ENCODE data around the gene IL18R1.
"Not testable (repeated sequence)": the region's sequence is repeated elsewhere in the genome, so short reads cannot be mapped to it uniquely, and the experiment has no call there.

The IL18R1 gene, protein sequence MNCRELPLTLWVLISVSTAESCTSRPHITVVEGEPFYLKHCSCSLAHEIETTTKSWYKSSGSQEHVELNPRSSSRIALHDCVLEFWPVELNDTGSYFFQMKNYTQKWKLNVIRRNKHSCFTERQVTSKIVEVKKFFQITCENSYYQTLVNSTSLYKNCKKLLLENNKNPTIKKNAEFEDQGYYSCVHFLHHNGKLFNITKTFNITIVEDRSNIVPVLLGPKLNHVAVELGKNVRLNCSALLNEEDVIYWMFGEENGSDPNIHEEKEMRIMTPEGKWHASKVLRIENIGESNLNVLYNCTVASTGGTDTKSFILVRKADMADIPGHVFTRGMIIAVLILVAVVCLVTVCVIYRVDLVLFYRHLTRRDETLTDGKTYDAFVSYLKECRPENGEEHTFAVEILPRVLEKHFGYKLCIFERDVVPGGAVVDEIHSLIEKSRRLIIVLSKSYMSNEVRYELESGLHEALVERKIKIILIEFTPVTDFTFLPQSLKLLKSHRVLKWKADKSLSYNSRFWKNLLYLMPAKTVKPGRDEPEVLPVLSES

GRCh38 chr2:102355526-102356380, at the start of gene IL18R1:
TSS of gene IL18R1 (plus strand) at chr2:102355796. CDS start at chr2:102362661, 6,865 bp downstream.
- peak; percentile 61 for DNase-seq (ENCODE audit: low read depth)

- DNase-seq (ENCODE audit: low read depth): no peak
Measured at GRCh38 chr2:102306125-102306524, 49.5 kb upstream of the IL18R1 start.

GRCh38 chr2:102310964-102311640, 44.5 kb upstream of the IL18R1 start, which contains the start of gene IL1RL1:
TSS of gene IL1RL1 (plus strand) at chr2:102311563. CDS start at chr2:102338265, 26,702 bp downstream.
- DNase-seq (ENCODE audit: low read depth): no peak

DNA sequence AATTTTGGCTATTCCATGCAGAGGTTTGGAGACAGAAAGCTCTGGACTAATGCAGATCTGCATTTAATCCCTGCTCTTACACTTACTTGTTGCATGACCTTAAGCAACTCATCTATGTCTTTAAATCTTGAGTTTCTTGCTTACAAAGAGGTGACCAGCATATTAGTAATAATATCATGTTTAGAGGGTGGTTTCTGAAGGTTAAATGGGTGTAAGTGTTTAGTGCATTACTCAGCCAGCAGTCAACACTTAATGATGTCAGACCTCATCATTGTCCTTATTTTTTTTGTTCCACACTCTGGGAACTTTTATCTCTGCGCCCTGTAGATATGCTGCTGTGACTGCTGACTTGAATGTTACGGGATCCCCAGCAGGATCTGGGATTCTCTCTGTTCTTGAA, 42.6 kb upstream of the IL18R1 start:
- no peak for DNase-seq (ENCODE audit: low read depth)

DNA sequence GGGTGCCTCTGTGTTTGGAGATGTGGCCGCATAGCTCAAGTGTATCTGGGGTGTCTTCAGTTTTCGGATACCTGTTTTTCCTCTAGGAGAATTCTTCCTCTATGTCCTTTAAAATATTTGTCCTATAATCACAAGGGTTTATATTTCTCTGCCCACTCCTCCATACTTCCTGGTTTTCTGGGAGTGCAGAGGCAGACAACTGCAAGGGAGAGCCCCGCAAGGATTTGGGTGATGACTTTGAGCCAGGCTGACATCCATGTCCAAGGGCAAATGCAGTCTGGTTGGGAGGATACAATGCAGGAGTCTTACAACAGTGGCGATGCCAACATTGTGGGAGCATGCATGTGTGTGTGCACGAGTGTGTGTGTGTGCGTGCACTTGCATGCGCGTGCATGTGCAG, 42.1 kb upstream of the IL18R1 start:
- DNase-seq (ENCODE audit: low read depth): no peak

GRCh38 chr2:102313950-102314349, 41.6 kb upstream of the IL18R1 start:
- no peak for DNase-seq (ENCODE audit: low read depth)

DNA sequence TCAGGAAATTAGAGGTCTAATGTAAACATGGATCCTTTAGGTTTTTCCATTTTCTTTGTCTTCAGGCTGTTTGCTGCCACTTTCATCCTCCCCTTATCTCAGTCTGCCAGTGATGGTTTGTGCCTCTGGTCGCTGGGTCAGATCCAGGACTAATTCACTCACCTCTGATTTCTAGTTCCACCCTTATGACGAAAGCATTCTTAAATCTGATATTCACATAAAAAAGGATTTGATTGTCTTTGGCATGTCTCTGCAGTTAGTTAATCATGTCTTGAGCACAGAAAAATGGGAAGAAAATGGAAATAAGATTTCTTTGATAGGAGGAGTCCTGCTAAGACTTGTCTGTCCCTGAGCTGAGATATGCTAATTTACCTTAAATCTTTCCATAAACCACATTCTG, 39.7 kb upstream of the IL18R1 start:
- DNase-seq (ENCODE audit: low read depth): no peak

GRCh38 chr2:102317715-102318114, 37.9 kb upstream of the IL18R1 start:
- DNase-seq (ENCODE audit: low read depth): no peak

DNA sequence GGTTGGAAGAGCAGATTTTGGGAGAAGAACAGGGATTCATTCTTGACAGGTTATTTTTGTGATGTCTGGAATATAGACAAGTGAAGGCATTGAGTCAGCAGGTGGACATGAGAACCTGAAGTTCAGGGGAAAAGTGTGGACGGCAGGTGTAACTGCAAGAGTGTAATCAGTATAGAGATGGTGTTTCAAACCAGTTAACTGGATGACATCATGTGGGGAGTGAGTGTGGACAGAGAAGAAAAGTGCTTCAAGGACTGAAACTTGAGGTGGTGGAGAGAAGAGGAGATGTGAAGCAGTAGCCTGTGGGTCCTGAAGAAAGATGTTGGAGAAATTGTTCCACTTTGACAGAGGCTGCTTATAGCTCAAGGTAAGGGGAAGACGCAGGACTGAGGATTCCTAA, 37.2 kb upstream of the IL18R1 start:
- DNase-seq (ENCODE audit: low read depth): no peak

- DNase-seq (ENCODE audit: low read depth): no peak
Measured at GRCh38 chr2:102321941-102322719, 33.5 kb upstream of the IL18R1 start.

- DNase-seq (ENCODE audit: low read depth): not testable (repeated sequence)
Measured at GRCh38 chr2:102324914-102325313, 30.7 kb upstream of the IL18R1 start.

GRCh38 chr2:102331311-102331980, 24.1 kb upstream of the IL18R1 start:
- DNase-seq (ENCODE audit: low read depth): no peak

GRCh38 chr2:102334486-102334885, 21.1 kb upstream of the IL18R1 start:
- no peak for DNase-seq (ENCODE audit: low read depth)

- DNase-seq (ENCODE audit: low read depth): no peak
Measured at GRCh38 chr2:102335871-102336366, 19.7 kb upstream of the IL18R1 start.

DNA sequence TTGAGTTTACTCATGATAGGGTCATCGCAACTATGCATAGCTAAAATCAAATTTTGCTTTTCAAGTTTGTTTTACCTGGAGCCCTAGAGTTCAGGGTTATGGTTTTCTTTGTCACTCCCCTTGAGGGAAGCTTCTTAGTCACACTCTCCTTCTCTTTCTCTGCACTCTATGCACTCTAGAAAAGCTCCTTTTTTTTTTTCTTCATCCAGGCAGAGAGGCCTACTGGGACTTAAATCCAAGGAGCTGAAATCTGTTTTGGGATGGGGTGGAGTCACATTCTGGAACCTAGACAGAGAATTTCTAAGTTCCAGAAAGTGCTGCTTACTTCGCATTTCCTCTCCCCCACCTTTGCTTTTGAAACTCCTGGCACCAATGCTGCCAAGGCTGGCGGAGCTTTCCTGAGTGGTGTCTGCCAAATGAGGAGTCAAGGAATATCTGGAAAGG, 19.1 kb upstream of the IL18R1 start:
- no peak for DNase-seq (ENCODE audit: low read depth)

- DNase-seq (ENCODE audit: low read depth): peak; percentile 14
Measured at GRCh38 chr2:102337012-102337411, 18.6 kb upstream of the IL18R1 start.

DNA sequence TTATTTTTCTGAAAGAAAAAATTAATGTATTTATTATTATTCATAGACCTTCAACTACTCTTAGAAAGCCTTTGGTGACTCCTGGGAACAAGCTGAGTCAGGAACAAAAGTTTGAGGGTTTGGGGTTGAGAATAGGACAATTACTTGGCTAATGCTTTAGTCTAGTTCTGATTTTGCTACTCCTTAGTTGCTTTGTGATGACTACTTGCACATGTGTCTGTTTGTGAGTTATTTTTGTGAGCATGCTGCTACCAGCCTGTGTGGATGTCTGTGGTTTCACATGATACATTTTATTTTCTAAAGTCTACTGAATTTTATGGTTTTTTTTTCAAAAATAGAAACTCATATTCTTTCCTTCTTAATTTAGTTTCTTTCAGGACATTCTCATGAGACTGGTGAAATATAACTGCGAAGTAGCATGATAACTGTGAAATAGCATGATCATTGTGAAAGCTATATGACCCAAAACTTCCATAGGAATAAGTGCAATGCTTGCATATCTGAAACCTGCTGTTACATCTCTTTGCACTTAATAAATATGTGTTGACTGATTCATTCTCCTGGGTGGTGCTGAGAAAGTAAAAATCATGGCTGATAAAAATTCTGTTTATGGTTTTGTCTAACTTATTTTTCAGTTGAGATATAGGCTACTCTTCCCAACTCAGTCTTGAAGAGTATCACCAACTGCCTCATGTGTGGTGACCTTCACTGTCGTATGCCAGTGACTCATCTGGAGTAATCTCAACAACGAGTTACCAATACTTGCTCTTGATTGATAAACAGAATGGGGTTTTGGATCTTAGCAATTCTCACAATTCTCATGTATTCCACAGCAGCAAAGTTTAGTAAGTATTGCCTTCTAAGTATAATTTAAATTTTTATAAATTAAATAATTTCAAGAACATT, 17.9 kb upstream of the IL18R1 start:
- DNase-seq (ENCODE audit: low read depth): no peak

GRCh38 chr2:102340778-102341177, 14.8 kb upstream of the IL18R1 start:
- DNase-seq (ENCODE audit: low read depth): no peak

- no peak for DNase-seq (ENCODE audit: low read depth)
Measured at GRCh38 chr2:102342888-102343287, 12.7 kb upstream of the IL18R1 start.
